NCI-H2171 treated with DMSO at 0.1 percent for 48 hours (cell line): ENCODE measurements around the gene MPP7.
"Not testable (repeated sequence)": the region's sequence is repeated elsewhere in the genome, so short reads cannot be mapped to it uniquely, and the experiment has no call there.

ENCODE experiments used
- DNase-seq: peaks from one replicate; lab custom pipeline; 2025; lab: John Stamatoyannopoulos, UW

The MPP7 gene

GRCh38 chr10:28302638-28303488 is at the start of gene MPP7:
Gene MPP7 (minus strand): TSS chr10:28303064. CDS start chr10:28238604, 64,460 bp downstream.
- DNase-seq = peak; percentile 90

GRCh38 chr10:28349892-28350291 is 47.0 kb upstream of the MPP7 start:
- no peak for DNase-seq

- DNase-seq = no peak
Observed at GRCh38 chr10:28343987-28344895, 41.4 kb upstream of the MPP7 start.

GRCh38 chr10:28343252-28343651 is 40.4 kb upstream of the MPP7 start:
- DNase-seq = no peak

GRCh38 chr10:28341679-28342078 is 38.8 kb upstream of the MPP7 start:
- not testable (repeated sequence) for DNase-seq

- no peak for DNase-seq
Observed at GRCh38 chr10:28332726-28333125, 29.9 kb upstream of the MPP7 start.

- DNase-seq = no peak
Observed at GRCh38 chr10:28331841-28332240, 29.0 kb upstream of the MPP7 start.

- DNase-seq = no peak
Observed at GRCh38 chr10:28331066-28331465, 28.2 kb upstream of the MPP7 start.

- DNase-seq = no peak
Observed at GRCh38 chr10:28328346-28328745, 25.5 kb upstream of the MPP7 start.

- DNase-seq = no peak
Observed at GRCh38 chr10:28327491-28327880, 24.6 kb upstream of the MPP7 start.

- no peak for DNase-seq
Observed at GRCh38 chr10:28326516-28327490, 23.9 kb upstream of the MPP7 start.

GRCh38 chr10:28320799-28321198 is 17.9 kb upstream of the MPP7 start:
- no peak for DNase-seq

- no peak for DNase-seq
Observed at GRCh38 chr10:28320090-28320489, 17.2 kb upstream of the MPP7 start.

- not testable (repeated sequence) for DNase-seq
Observed at GRCh38 chr10:28319061-28319460, 16.2 kb upstream of the MPP7 start.

- no peak for DNase-seq
Observed at GRCh38 chr10:28318626-28319025, 15.8 kb upstream of the MPP7 start.

- DNase-seq = no peak
Observed at GRCh38 chr10:28317760-28318159, 14.9 kb upstream of the MPP7 start.

GRCh38 chr10:28316696-28317095 is 13.8 kb upstream of the MPP7 start:
- DNase-seq = no peak

GRCh38 chr10:28315140-28315539 is 12.3 kb upstream of the MPP7 start:
- DNase-seq = no peak

GRCh38 chr10:28314211-28314610 is 11.3 kb upstream of the MPP7 start:
- no peak for DNase-seq

- no peak for DNase-seq
Observed at GRCh38 chr10:28312572-28312971, 9.7 kb upstream of the MPP7 start.

- DNase-seq = no peak
Observed at GRCh38 chr10:28311104-28311503, 8.2 kb upstream of the MPP7 start.

- no peak for DNase-seq
Observed at GRCh38 chr10:28307267-28307666, 4.4 kb upstream of the MPP7 start.
